Spleen (tissue), 7 donors: ENCODE measurements around the gene CA10.

Source experiments
- CTCF ChIP-seq, 11 experiments: fragments of 200-600 bp in 7 of 11; fragments of 450-650 bp in 4 of 11; sonication (generic) in 4 of 11; IDR thresholded peaks in 8 of 11; conservative IDR thresholded peaks in 3 of 11; 1 replicate in 7 of 11; 2 replicates in 4 of 11; pipeline versions ENCODE4 v1.4.0 to v1.8.0; 2016 to 2021; ENCODE audit warnings: antibody characterized with exemption in 11 of 11, inconsistent platforms in 4 of 11, mild to moderate bottlenecking in 1 of 11
- POLR2A ChIP-seq, 3 donors: fragments of 450-650 bp; IDR thresholded peaks; one replicate each; pipeline ENCODE4 v1.5.1; 2017; ENCODE audit warnings: antibody characterized with exemption in 3 of 3, mild to moderate bottlenecking in 1 of 3
- POLR2AphosphoS5 ChIP-seq, 3 donors: sonication (generic); formaldehyde crosslinking; IDR thresholded peaks; one replicate each; pipeline ENCODE4 v1.5.1; 2017; ENCODE audit warnings: antibody characterized with exemption in 3 of 3
- donor health status: DM: no; HTN: no; CAD: no; lungs with moderate emphysema.
- donor health status: DM: no; HTN: no; CAD: no.
- donor health status: DM: no; HTN: no; CAD: no.

GRCh38 chr17:51805185-51805584 is 353.3 kb downstream of the CA10 start:
- TF ChIP-seq POLR2A (IDR thresholded peaks at IDR 0.05) (no peak), CTCF (IDR thresholded peaks at IDR 0.05 in 8 of 11, conservative IDR thresholded peaks at IDR 0.05 in 3 of 11) (no peak), POLR2AphosphoS5 (IDR thresholded peaks at IDR 0.05) (no peak)
